Neural cell (in vitro differentiated cells): ENCODE measurements around the gene GNAT3. TPM values are rescaled to one million over a fixed set of nuclear protein-coding genes. Genes with fewer than 3 reads are reported as not detected.

Experiments used
- H2AFZ ChIP-seq: fragments of 200-600, 300-800 bp; sonication (generic), shearing (Covaris generic); 2 replicates; pipeline ENCODE4 v1.6.0; 2014; ENCODE audit warnings: low read depth, mild to moderate bottlenecking, antibody characterized with exemption, low read length, moderate library complexity
- H3F3A ChIP-seq: fragments of 200-600 bp; shearing (Covaris generic); 2 replicates; pipeline ENCODE4 v1.6.1; 2016; ENCODE audit warnings: mild to moderate bottlenecking, moderate library complexity, mixed read lengths, antibody characterized with exemption, low read length; ENCODE audit not compliant: insufficient read depth, poor library complexity, severe bottlenecking
- H3K27ac ChIP-seq: fragments of 200-600, 300-800 bp; sonication (generic), shearing (Covaris generic); 2 replicates; pipeline ENCODE4 v1.5.1; 2014; ENCODE audit warnings: mild to moderate bottlenecking, low read length, moderate library complexity
- H3K27me3 ChIP-seq: fragments of 300-800, 200-600 bp; sonication (generic), shearing (Covaris generic); 2 replicates; pipeline ENCODE4 v1.6.0; 2014; ENCODE audit warnings: mild to moderate bottlenecking, low read depth, low read length, moderate library complexity; ENCODE audit not compliant: insufficient read depth
- H3K36me3 ChIP-seq: fragments of 300-800, 200-600 bp; sonication (generic), shearing (Covaris generic); 2 replicates; pipeline ENCODE4 v1.5.1; 2014; ENCODE audit warnings: mild to moderate bottlenecking, antibody characterized with exemption, low read length, moderate library complexity; ENCODE audit not compliant: insufficient read depth
- H3K4me2 ChIP-seq: fragments of 300-800, 200-600 bp; sonication (generic), shearing (Covaris generic); 2 replicates; pipeline ENCODE4 v1.6.0; 2014; ENCODE audit warnings: mild to moderate bottlenecking, low read length
- H3K4me3 ChIP-seq: fragments of 300-800, 200-600 bp; sonication (generic), shearing (Covaris generic); 2 replicates; pipeline ENCODE4 v1.5.1; 2014; ENCODE audit warnings: mild to moderate bottlenecking, low read length, moderate library complexity
- H3K79me2 ChIP-seq: fragments of 200-600 bp; shearing (Covaris generic); replicated peaks from 2 replicates; pipeline ENCODE4 v1.6.0; 2014; ENCODE audit warnings: mild to moderate bottlenecking, low read length, moderate library complexity; ENCODE audit not compliant: insufficient read depth
- H3K9ac ChIP-seq: fragments of 300-800, 200-600 bp; sonication (generic), shearing (Covaris generic); 2 replicates; pipeline ENCODE4 v1.6.1; 2016; ENCODE audit warnings: mild to moderate bottlenecking, low read length, mixed read lengths
- H3K9me2 ChIP-seq: fragments of 200-600 bp; shearing (Covaris generic); 2 replicates; pipeline ENCODE4 v1.6.1; 2016; ENCODE audit warnings: mild to moderate bottlenecking, low read length, mixed read lengths; ENCODE audit not compliant: insufficient read depth
- H3K9me3 ChIP-seq: fragments of 200-600, 300-800 bp; sonication (generic), shearing (Covaris generic); 2 replicates; pipeline ENCODE4 v1.6.1; 2016; ENCODE audit warnings: mild to moderate bottlenecking, mixed run types, low read length, moderate library complexity, mixed read lengths
- H4K20me1 ChIP-seq: fragments of 200-600 bp; shearing (Covaris generic); 2 replicates; pipeline ENCODE4 v1.6.1; 2016; ENCODE audit warnings: mild to moderate bottlenecking, mixed run types; ENCODE audit not compliant: insufficient read depth
- EP300 ChIP-seq: fragments of 450-650 bp; conservative IDR thresholded peaks from 2 replicates; pipeline ENCODE4 v1.6.1; 2014; ENCODE audit warnings: antibody characterized with exemption, mild to moderate bottlenecking, moderate library complexity; ENCODE audit not compliant: poor library complexity, severe bottlenecking
- EZH2 ChIP-seq: fragments of 200-600, 300-800 bp; shearing (Covaris generic), sonication (generic); IDR thresholded peaks from 2 replicates; pipeline ENCODE4 v1.6.1; 2014; ENCODE audit warnings: antibody characterized with exemption, low read length, borderline replicate concordance, mild to moderate bottlenecking; ENCODE audit not compliant: insufficient read depth, poor library complexity, severe bottlenecking
- MXI1 ChIP-seq: fragments of 450-650 bp; conservative IDR thresholded peaks from 2 replicates; pipeline ENCODE4 v1.6.1; 2014; ENCODE audit warnings: antibody characterized with exemption, mild to moderate bottlenecking; ENCODE audit not compliant: poor library complexity, severe bottlenecking
- POLR2AphosphoS5 ChIP-seq: IDR thresholded peaks from 2 replicates; pipeline ENCODE4 v1.6.1; 2012
- RAD21 ChIP-seq: fragments of 450-650 bp; conservative IDR thresholded peaks from 2 replicates; pipeline ENCODE4 v1.6.1; 2014; ENCODE audit warnings: antibody characterized with exemption, mild to moderate bottlenecking, moderate library complexity
- REST ChIP-seq: IDR thresholded peaks from 2 replicates; pipeline ENCODE4 v1.6.1; 2012; ENCODE audit warnings: borderline replicate concordance
- SMC3 ChIP-seq: fragments of 450-650 bp; conservative IDR thresholded peaks from 2 replicates; pipeline ENCODE4 v1.6.1; 2014; ENCODE audit warnings: antibody characterized with exemption, mild to moderate bottlenecking, moderate library complexity; ENCODE audit not compliant: poor library complexity
- TAF1 ChIP-seq: IDR thresholded peaks from 2 replicates; pipeline ENCODE4 v1.6.1; 2012; ENCODE audit warnings: low read depth
- polyA plus RNA-seq: library from polyadenylated mRNA; depleted of rRNA; stranded (reverse); fragments of >200 nt; gene quantifications from 2 replicates; pipeline ENCODE4 v1.2.3, GENCODE V29; 2014
- TF ChIP-seq, protein P1 (sequence below): fragments of 450-650 bp; IDR thresholded peaks from 2 replicates; pipeline ENCODE4 v1.5.1; 2014; ENCODE audit warnings: antibody characterized with exemption, mild to moderate bottlenecking, moderate library complexity; ENCODE audit not compliant: poor library complexity, severe bottlenecking

GNAT3 gene
- polyA plus RNA-seq, 1 donor from 2014 or later = not detected

GRCh38 chr7:80463272-80463920 is 48.5 kb downstream of the GNAT3 start:
- H2AFZ ChIP-seq = no peak overlapping the region
- H3K27me3 ChIP-seq = no peaks in the 10 kb centered on the region
- H3K9me3 ChIP-seq = no peaks in the 10 kb centered on the region
- no peaks in the 10 kb centered on the region for H3K9me2 ChIP-seq
- no peaks in the 10 kb centered on the region for H4K20me1 ChIP-seq
- H3K4me3 ChIP-seq = no peak overlapping the region
- H3K9ac ChIP-seq = no peak overlapping the region
- H3K36me3 ChIP-seq = no peaks in the 10 kb centered on the region
- H3K79me2 ChIP-seq = no peaks in the 10 kb centered on the region
- no peak overlapping the region for H3K4me2 ChIP-seq
- H3K27ac ChIP-seq = no peak overlapping the region
- TF ChIP-seq EZH2 = no peak
- no peaks in the 10 kb centered on the region for H3F3A ChIP-seq

DNA sequence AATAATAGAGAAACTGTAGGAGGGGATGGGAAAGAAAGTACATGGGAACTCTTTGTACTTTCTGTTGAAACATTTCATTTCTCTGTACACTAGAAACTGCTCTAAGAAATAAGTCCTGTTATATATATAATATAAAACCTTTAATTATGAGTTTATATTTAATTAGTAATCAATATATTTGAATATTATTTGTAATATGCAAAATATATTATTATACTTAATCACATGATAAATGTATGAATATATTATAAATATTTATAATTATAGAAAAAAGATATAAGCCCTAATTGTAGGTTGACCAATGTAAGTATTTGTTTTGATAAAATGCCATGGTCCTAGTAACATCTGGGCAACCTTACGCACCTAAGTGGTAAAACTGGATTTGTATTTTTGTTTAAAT is 51.0 kb downstream of the GNAT3 start:
- Histone ChIP-seq H3K27me3 (no peaks in the 10 kb centered on the region), H3K9me2 (no peaks in the 10 kb centered on the region), H4K20me1 (no peaks in the 10 kb centered on the region), H3K9ac (no peak overlapping the region), H3K9me3 (no peaks in the 10 kb centered on the region), H3K27ac (no peak overlapping the region), H3K4me2 (no peak overlapping the region), H3F3A (no peaks in the 10 kb centered on the region), H2AFZ (no peak overlapping the region), H3K4me3 (no peak overlapping the region), H3K36me3 (no peaks in the 10 kb centered on the region), H3K79me2 (no peaks in the 10 kb centered on the region)
- no peak for TF ChIP-seq EP300
- no peak for TF ChIP-seq POLR2AphosphoS5
- no peak for TF ChIP-seq SMC3
- no peak for TF ChIP-seq MXI1
- TF ChIP-seq REST = no peak
- TF ChIP-seq RAD21 = no peak
- no peak for TF ChIP-seq TAF1
- TF ChIP-seq, protein P1, sequence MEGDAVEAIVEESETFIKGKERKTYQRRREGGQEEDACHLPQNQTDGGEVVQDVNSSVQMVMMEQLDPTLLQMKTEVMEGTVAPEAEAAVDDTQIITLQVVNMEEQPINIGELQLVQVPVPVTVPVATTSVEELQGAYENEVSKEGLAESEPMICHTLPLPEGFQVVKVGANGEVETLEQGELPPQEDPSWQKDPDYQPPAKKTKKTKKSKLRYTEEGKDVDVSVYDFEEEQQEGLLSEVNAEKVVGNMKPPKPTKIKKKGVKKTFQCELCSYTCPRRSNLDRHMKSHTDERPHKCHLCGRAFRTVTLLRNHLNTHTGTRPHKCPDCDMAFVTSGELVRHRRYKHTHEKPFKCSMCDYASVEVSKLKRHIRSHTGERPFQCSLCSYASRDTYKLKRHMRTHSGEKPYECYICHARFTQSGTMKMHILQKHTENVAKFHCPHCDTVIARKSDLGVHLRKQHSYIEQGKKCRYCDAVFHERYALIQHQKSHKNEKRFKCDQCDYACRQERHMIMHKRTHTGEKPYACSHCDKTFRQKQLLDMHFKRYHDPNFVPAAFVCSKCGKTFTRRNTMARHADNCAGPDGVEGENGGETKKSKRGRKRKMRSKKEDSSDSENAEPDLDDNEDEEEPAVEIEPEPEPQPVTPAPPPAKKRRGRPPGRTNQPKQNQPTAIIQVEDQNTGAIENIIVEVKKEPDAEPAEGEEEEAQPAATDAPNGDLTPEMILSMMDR = no peak
- no peak for TF ChIP-seq EZH2
